Mesendoderm (in vitro differentiated cells): Measurements from ENCODE around the gene LRRC40. TPM values are rescaled to one million over a fixed set of nuclear protein-coding genes. Genes with fewer than 3 reads are reported as not detected.

Experiments
- small RNA-seq: library from polyadenylated mRNA; stranded (forward); fragments of <200 nt; extraction: miRNeasy Mini kit (QIAGEN cat#:217004); gene quantifications from one replicate; pipeline ENCODE3, GENCODE V24; 2013; ENCODE audit not compliant: insufficient read depth

Gene LRRC40

Small RNA genes lying within 50 kb of the gene (small RNA-seq; reads per million reads assigned to genes)
- gene RN7SL242P, result not detected
